ENCODE results near the gene BICD2. TPM values are rescaled to one million over a fixed set of nuclear protein-coding genes. Genes with fewer than 3 reads are reported as not detected.

The BICD2 gene
- polyA plus RNA-seq, 1 donor from 2014 or later = 22.4 TPM

GRCh38 chr9:92726348-92726747 lies 38.3 kb downstream of the BICD2 start:
- no peaks in the 10 kb centered on the region for H3K36me3 ChIP-seq (ENCODE audit: insufficient read depth, low read length)
- no peak overlapping the region for H3K4me3 ChIP-seq (ENCODE audit: low read length)
- no peaks in the 10 kb centered on the region for H4K20me1 ChIP-seq (ENCODE audit: insufficient read depth)

GRCh38 chr9:92725766-92726165 lies 38.9 kb downstream of the BICD2 start:
- Histone ChIP-seq H3K36me3 (ENCODE audit: insufficient read depth, low read length) (no peaks in the 10 kb centered on the region), H4K20me1 (ENCODE audit: insufficient read depth) (no peaks in the 10 kb centered on the region), H3K79me2 (replicated peaks; ENCODE audit: insufficient read depth, low read length) (no peaks in the 10 kb centered on the region), H3K4me2 (ENCODE audit: low read length) (no peak overlapping the region), H3K9me3 (ENCODE audit: low read length) (no peaks in the 10 kb centered on the region), H3K9ac (ENCODE audit: low read length) (no peak overlapping the region), H3K4me3 (ENCODE audit: low read length) (no peak overlapping the region), H3K27ac (ENCODE audit: low read length) (no peak overlapping the region), H3K27me3 (ENCODE audit: insufficient read depth, low read depth, low read length) (no peaks in the 10 kb centered on the region), H3K9me2 (ENCODE audit: insufficient read depth, low read length) (no peaks in the 10 kb centered on the region), H2AFZ (ENCODE audit: low read depth, low read length) (no peak overlapping the region), H3F3A (ENCODE audit: insufficient read depth, low read length, poor library complexity, severe bottlenecking) (no peaks in the 10 kb centered on the region)
- TF ChIP-seq POLR2AphosphoS5 (IDR thresholded peaks at IDR 0.05) (no peak), EZH2 (IDR thresholded peaks at IDR 0.05; ENCODE audit: borderline replicate concordance, insufficient read depth, low read length, poor library complexity, severe bottlenecking) (no peak), SMC3 (conservative IDR thresholded peaks at IDR 0.05; ENCODE audit: poor library complexity) (no peak)

More at GRCh38 chr9:92726348-92726747, 38.3 kb downstream of the BICD2 start:
- H3K9me2 ChIP-seq (ENCODE audit: insufficient read depth, low read length) = no peaks in the 10 kb centered on the region
- no peak overlapping the region for H3K9ac ChIP-seq (ENCODE audit: low read length)
- no peaks in the 10 kb centered on the region for H3F3A ChIP-seq (ENCODE audit: insufficient read depth, low read length, poor library complexity, severe bottlenecking)
- no peaks in the 10 kb centered on the region for H3K79me2 ChIP-seq (replicated peaks; ENCODE audit: insufficient read depth, low read length)
- H3K9me3 ChIP-seq (ENCODE audit: low read length) = no peaks in the 10 kb centered on the region
- H3K27me3 ChIP-seq (ENCODE audit: insufficient read depth, low read depth, low read length) = no peaks in the 10 kb centered on the region
- TF ChIP-seq POLR2AphosphoS5 (IDR thresholded peaks at IDR 0.05) (no peak), TAF1 (IDR thresholded peaks at IDR 0.05; ENCODE audit: low read depth) (no peak), MXI1 (conservative IDR thresholded peaks at IDR 0.05; ENCODE audit: poor library complexity, severe bottlenecking) (no peak), SMC3 (conservative IDR thresholded peaks at IDR 0.05; ENCODE audit: poor library complexity) (no peak), EP300 (conservative IDR thresholded peaks at IDR 0.05; ENCODE audit: poor library complexity, severe bottlenecking) (no peak), CTCF (IDR thresholded peaks at IDR 0.05; ENCODE audit: poor library complexity, severe bottlenecking) (no peak), EZH2 (IDR thresholded peaks at IDR 0.05; ENCODE audit: borderline replicate concordance, insufficient read depth, low read length, poor library complexity, severe bottlenecking) (no peak), REST (IDR thresholded peaks at IDR 0.05; ENCODE audit: borderline replicate concordance) (no peak), RAD21 (conservative IDR thresholded peaks at IDR 0.05) (no peak)
- H3K4me2 ChIP-seq (ENCODE audit: low read length) = no peak overlapping the region
- H3K27ac ChIP-seq (ENCODE audit: low read length) = no peak overlapping the region
- no peak overlapping the region for H2AFZ ChIP-seq (ENCODE audit: low read depth, low read length)

- Histone ChIP-seq H3K27ac (ENCODE audit: low read length) (no peak overlapping the region), H3K9me2 (ENCODE audit: insufficient read depth, low read length) (no peaks in the 10 kb centered on the region), H3K9me3 (ENCODE audit: low read length) (no peaks in the 10 kb centered on the region), H4K20me1 (ENCODE audit: insufficient read depth) (no peaks in the 10 kb centered on the region), H2AFZ (ENCODE audit: low read depth, low read length) (no peak overlapping the region), H3K79me2 (replicated peaks; ENCODE audit: insufficient read depth, low read length) (no peaks in the 10 kb centered on the region), H3K4me2 (ENCODE audit: low read length) (no peak overlapping the region), H3K9ac (ENCODE audit: low read length) (no peak overlapping the region), H3K36me3 (ENCODE audit: insufficient read depth, low read length) (no peaks in the 10 kb centered on the region), H3K27me3 (ENCODE audit: insufficient read depth, low read depth, low read length) (no peaks in the 10 kb centered on the region), H3K4me3 (ENCODE audit: low read length) (no peak overlapping the region), H3F3A (ENCODE audit: insufficient read depth, low read length, poor library complexity, severe bottlenecking) (no peaks in the 10 kb centered on the region)
- no peak for TF ChIP-seq REST (IDR thresholded peaks at IDR 0.05; ENCODE audit: borderline replicate concordance)
- TF ChIP-seq RAD21 (conservative IDR thresholded peaks at IDR 0.05) = no peak
- TF ChIP-seq TAF1 (IDR thresholded peaks at IDR 0.05; ENCODE audit: low read depth) = no peak
- no peak for TF ChIP-seq POLR2AphosphoS5 (IDR thresholded peaks at IDR 0.05)
- TF ChIP-seq EP300 (conservative IDR thresholded peaks at IDR 0.05; ENCODE audit: poor library complexity, severe bottlenecking) = no peak
- no peak for TF ChIP-seq MXI1 (conservative IDR thresholded peaks at IDR 0.05; ENCODE audit: poor library complexity, severe bottlenecking)
- no peak for TF ChIP-seq SMC3 (conservative IDR thresholded peaks at IDR 0.05; ENCODE audit: poor library complexity)
- no peak for TF ChIP-seq EZH2 (IDR thresholded peaks at IDR 0.05; ENCODE audit: borderline replicate concordance, insufficient read depth, low read length, poor library complexity, severe bottlenecking)
- no peak for TF ChIP-seq CTCF (IDR thresholded peaks at IDR 0.05; ENCODE audit: poor library complexity, severe bottlenecking)
Measured at GRCh38 chr9:92725266-92725545, 39.4 kb downstream of the BICD2 start.

Data from neural cell (in vitro differentiated cells).